Peyer's patch (tissue), 4 donors: ENCODE data around the gene PLCH1.

Experiments
- CTCF ChIP-seq, 6 experiments: fragments of 450-650 bp in 4 of 6; fragments of 200-600 bp in 2 of 6; sonication (generic) in 1 of 6; IDR thresholded peaks; one replicate each; pipeline ENCODE4 v1.5.1; 2017 to 2019; ENCODE audit warnings: antibody characterized with exemption in 6 of 6, mild to moderate bottlenecking in 3 of 6, moderate library complexity in 1 of 6
- POLR2A ChIP-seq, 2 donors: fragments of 450-650 bp; IDR thresholded peaks; one replicate each; pipeline ENCODE4 v1.5.1; 2017; ENCODE audit warnings: antibody characterized with exemption in 2 of 2, mild to moderate bottlenecking in 2 of 2, moderate library complexity in 2 of 2

GRCh38 chr3:155609586-155609985 is 135.3 kb downstream of the PLCH1 start:
- TF ChIP-seq CTCF (IDR thresholded peaks at IDR 0.05) (no peak), POLR2A (IDR thresholded peaks at IDR 0.05) (no peak)
